Upper lobe of left lung (tissue), 6 donors: ENCODE measurements around the gene TAOK3. TPM values are rescaled to one million over a fixed set of nuclear protein-coding genes. Genes with fewer than 3 reads are reported as not detected.

Experiments used
- ATAC-seq, 2 donors: fragments of 200-7000 bp; cut with Tn5 transposase; one replicate each; pipeline ENCODE4 v1.9.1; 2022; ENCODE audit warnings: mild to moderate bottlenecking in 2 of 2, moderate library complexity in 2 of 2; ENCODE audit not compliant: low FRiP score in 2 of 2
- DNase-seq, 2 donors: peaks; one replicate each; pipeline ENCODE4 v3.0.0-alpha.2; 2019 to 2020
- H3K27ac ChIP-seq, 4 donors: fragments of 200-600 bp; sonication (generic); one replicate each; pipeline ENCODE4 v1.5.1; 2016 to 2019
- H3K27me3 ChIP-seq, 4 donors: fragments of 200-600 bp; sonication (generic); one replicate each; pipeline ENCODE4 v1.5.1; 2017 to 2019
- H3K36me3 ChIP-seq, 4 donors: fragments of 200-600 bp; sonication (generic); one replicate each; pipeline ENCODE4 v1.5.1; 2016 to 2019
- H3K4me1 ChIP-seq, 4 donors: fragments of 200-600 bp; sonication (generic); one replicate each; pipeline ENCODE4 v1.5.1; 2018 to 2019
- H3K4me3 ChIP-seq, 4 donors: fragments of 200-600 bp; sonication (generic); one replicate each; pipeline ENCODE4 v1.5.1; 2017 to 2019; ENCODE audit warnings: mild to moderate bottlenecking in 2 of 4, moderate library complexity in 1 of 4
- H3K9me3 ChIP-seq, 4 donors: fragments of 200-600 bp; sonication (generic); one replicate each; pipeline ENCODE4 v1.5.1; 2018 to 2019
- EP300 ChIP-seq, 4 donors: sonication (generic); formaldehyde crosslinking; IDR thresholded peaks; one replicate each; pipeline ENCODE4 v1.5.1; 2017; ENCODE audit warnings: antibody characterized with exemption in 4 of 4, control low read depth in 2 of 4
- POLR2A ChIP-seq, 4 donors: fragments of 450-650 bp; IDR thresholded peaks; one replicate each; pipeline ENCODE4 v1.5.1; 2016 to 2017; ENCODE audit warnings: antibody characterized with exemption in 4 of 4, mild to moderate bottlenecking in 2 of 4
- POLR2AphosphoS5 ChIP-seq, 2 donors: sonication (generic); formaldehyde crosslinking; IDR thresholded peaks; one replicate each; pipeline ENCODE4 v1.5.1; 2017; ENCODE audit warnings: antibody characterized with exemption in 2 of 2
- WGBS, 2 donors: methylation state at CpG; one replicate each; pipeline ENCODE4 v1.1.5; 2017 to 2018; 5-methylcytosine and 5-hydroxymethylcytosine counted together
- total RNA-seq, 6 donors: library from RNA; depleted of rRNA in 4 of 6; stranded (reverse); fragments of >200 nt in 4 of 6; gene quantifications; one replicate each; pipeline versions ENCODE4 v1.1.0 to v1.2.1, GENCODE V29; 2016 to 2021
- TF ChIP-seq, protein P1 (sequence below), 6 experiments: fragments of 450-650 bp in 4 of 6; fragments of 200-600 bp in 2 of 6; sonication (generic) in 2 of 6; IDR thresholded peaks; one replicate each; pipeline ENCODE4 v1.5.1; 2016 to 2019; ENCODE audit warnings: antibody characterized with exemption in 6 of 6
- donor health status: DM: no; HTN: no; CAD: no; lungs with moderate emphysema.
- donor health status: DM: no; HTN: yes; CAD: no; lungs with severe emphysema.

The TAOK3 gene
- total RNA-seq, 6 donors from 2014 or later = 49.7 to 111 (median 67.8) TPM

DNA sequence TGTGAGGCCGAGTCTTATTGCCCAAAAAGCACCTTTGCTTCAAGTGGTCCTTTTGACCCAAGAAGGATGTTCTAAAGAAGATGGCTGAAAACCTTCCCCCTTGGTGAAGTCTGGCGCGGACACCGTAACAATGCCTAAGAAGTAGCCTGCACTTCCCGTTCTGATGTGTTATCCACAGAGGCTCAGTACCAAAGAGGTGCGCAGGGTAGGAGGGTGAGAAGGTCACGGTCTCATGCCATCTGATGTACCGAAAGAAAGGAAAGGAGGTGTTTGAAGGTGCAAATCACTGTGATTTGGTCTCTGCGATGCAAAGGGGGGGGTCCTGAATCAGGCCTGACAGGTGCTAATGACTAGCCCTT lies 226.9 kb downstream of the TAOK3 start:
- peaks cover 14 to 88% (median 52%) of the 10 kb centered on the region in 4 donors for H3K36me3 ChIP-seq
- H3K4me1 ChIP-seq = no peaks in the 10 kb centered on the region
- H3K27me3 ChIP-seq = no peaks in the 10 kb centered on the region
- 87 to 89% methylated on average over 9 of the region's 9 CpGs for WGBS, 2 donors
- H3K27ac ChIP-seq = no peak overlapping the region
- H3K4me3 ChIP-seq = no peak overlapping the region
- no peak for ATAC-seq
- no peaks in the 10 kb centered on the region for H3K9me3 ChIP-seq
- TF ChIP-seq POLR2A (IDR thresholded peaks at IDR 0.05) = no peak
- no peak for DNase-seq

DNA sequence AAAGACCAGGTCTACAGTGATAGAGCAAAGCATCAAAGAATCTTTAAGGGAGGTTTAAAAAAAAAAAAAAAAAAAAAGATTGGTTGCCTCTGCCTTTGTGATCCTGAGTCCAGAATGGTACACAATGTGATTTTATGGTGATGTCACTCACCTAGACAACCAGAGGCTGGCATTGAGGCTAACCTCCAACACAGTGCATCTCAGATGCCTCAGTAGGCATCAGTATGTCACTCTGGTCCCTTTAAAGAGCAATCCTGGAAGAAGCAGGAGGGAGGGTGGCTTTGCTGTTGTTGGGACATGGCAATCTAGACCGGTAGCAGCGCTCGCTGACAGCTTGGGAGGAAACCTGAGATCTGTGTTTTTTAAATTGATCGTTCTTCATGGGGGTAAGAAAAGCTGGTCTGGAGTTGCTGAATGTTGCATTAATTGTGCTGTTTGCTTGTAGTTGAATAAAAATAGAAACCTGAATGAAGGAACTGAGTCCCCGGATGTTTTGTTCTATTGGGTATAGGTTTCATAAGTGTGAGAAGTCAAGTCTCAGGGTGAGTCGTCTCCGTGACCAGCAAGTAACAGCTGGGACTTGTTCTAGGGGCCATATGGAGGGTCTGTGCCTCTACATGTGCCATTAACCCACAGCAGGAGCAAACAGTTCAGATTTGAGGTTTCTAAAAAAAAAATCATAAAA lies 227.5 kb downstream of the TAOK3 start:
- DNase-seq (no peak), ATAC-seq (no peak)
- Histone ChIP-seq H3K4me3 (no peak overlapping the region), H3K4me1 (no peaks in the 10 kb centered on the region), H3K9me3 (no peaks in the 10 kb centered on the region), H3K27ac (no peak overlapping the region), H3K36me3 (peaks cover 15 to 91% (median 55%) of the 10 kb centered on the region in 4 donors), H3K27me3 (no peaks in the 10 kb centered on the region)
- 86 to 88% methylated on average over 7 of the region's 7 CpGs for WGBS, 2 donors
- TF ChIP-seq POLR2A (IDR thresholded peaks at IDR 0.05) = no peak
- no peak for TF ChIP-seq POLR2AphosphoS5 (IDR thresholded peaks at IDR 0.05)
- TF ChIP-seq EP300 (IDR thresholded peaks at IDR 0.05) = no peak
- TF ChIP-seq, protein P1, sequence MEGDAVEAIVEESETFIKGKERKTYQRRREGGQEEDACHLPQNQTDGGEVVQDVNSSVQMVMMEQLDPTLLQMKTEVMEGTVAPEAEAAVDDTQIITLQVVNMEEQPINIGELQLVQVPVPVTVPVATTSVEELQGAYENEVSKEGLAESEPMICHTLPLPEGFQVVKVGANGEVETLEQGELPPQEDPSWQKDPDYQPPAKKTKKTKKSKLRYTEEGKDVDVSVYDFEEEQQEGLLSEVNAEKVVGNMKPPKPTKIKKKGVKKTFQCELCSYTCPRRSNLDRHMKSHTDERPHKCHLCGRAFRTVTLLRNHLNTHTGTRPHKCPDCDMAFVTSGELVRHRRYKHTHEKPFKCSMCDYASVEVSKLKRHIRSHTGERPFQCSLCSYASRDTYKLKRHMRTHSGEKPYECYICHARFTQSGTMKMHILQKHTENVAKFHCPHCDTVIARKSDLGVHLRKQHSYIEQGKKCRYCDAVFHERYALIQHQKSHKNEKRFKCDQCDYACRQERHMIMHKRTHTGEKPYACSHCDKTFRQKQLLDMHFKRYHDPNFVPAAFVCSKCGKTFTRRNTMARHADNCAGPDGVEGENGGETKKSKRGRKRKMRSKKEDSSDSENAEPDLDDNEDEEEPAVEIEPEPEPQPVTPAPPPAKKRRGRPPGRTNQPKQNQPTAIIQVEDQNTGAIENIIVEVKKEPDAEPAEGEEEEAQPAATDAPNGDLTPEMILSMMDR (IDR thresholded peaks at IDR 0.05) = no peak

DNA sequence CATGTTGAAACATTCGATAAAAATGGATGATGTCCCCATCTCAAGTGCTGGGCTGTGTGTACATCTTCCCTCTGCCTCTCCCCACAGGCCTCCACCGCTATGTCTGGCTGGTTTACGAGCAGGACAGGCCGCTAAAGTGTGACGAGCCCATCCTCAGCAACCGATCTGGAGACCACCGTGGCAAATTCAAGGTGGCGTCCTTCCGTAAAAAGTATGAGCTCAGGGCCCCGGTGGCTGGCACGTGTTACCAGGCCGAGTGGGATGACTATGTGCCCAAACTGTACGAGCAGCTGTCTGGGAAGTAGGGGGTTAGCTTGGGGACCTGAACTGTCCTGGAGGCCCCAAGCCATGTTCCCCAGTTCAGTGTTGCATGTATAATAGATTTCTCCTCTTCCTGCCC lies 228.2 kb downstream of the TAOK3 start:
- Histone ChIP-seq H3K4me3 (no peak overlapping the region), H3K27ac (no peak overlapping the region), H3K9me3 (no peaks in the 10 kb centered on the region), H3K36me3 (peaks cover 20 to 92% (median 62%) of the 10 kb centered on the region in 4 donors), H3K4me1 (peaks cover 0 to 3% (median 0%) of the 10 kb centered on the region in 4 donors), H3K27me3 (no peaks in the 10 kb centered on the region)
- DNase-seq (no peak), ATAC-seq (no peak)
- TF ChIP-seq POLR2A (IDR thresholded peaks at IDR 0.05) (no peak), EP300 (IDR thresholded peaks at IDR 0.05) (no peak), POLR2AphosphoS5 (IDR thresholded peaks at IDR 0.05) (no peak)
- TF ChIP-seq, protein P1 (IDR thresholded peaks at IDR 0.05) = no peak
- WGBS, 2 donors = 94 to 98% methylated on average over 7 to 13 of the region's 13 CpGs

DNA sequence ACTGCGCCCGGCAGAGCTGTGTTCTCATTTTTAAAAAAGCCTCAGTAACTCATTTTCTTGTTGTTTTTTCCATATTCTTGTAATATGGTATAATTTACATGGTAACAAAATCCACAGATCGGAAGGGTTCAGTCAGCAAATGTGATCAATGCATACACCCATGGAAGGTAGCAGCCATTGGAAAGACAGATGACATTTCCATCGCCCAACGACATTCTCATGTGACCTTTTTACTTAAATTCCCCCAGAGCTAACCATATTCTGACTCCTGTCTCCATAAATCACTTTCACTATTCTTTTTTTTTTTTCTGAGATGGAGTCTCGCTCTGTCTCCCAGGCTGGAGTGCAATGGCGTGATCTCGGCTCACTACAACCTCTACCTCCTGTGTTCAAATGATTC lies 231.9 kb downstream of the TAOK3 start:
- TF ChIP-seq POLR2A (IDR thresholded peaks at IDR 0.05) = no peak
- TF ChIP-seq EP300 (IDR thresholded peaks at IDR 0.05) = no peak
- TF ChIP-seq, protein P1 (IDR thresholded peaks at IDR 0.05) = no peak
- no peak for TF ChIP-seq POLR2AphosphoS5 (IDR thresholded peaks at IDR 0.05)
- Histone ChIP-seq H3K4me1 (peaks cover 9 to 24% (median 19%) of the 10 kb centered on the region in 4 donors), H3K27ac (no peak overlapping the region), H3K27me3 (no peaks in the 10 kb centered on the region), H3K36me3 (peaks cover 20 to 79% (median 56%) of the 10 kb centered on the region in 4 donors), H3K9me3 (no peaks in the 10 kb centered on the region), H3K4me3 (no peak overlapping the region)
- DNase-seq (no peak), ATAC-seq (no peak)
- 95 to 97% methylated on average over 8 of the region's 8 CpGs for WGBS, 2 donors

DNA sequence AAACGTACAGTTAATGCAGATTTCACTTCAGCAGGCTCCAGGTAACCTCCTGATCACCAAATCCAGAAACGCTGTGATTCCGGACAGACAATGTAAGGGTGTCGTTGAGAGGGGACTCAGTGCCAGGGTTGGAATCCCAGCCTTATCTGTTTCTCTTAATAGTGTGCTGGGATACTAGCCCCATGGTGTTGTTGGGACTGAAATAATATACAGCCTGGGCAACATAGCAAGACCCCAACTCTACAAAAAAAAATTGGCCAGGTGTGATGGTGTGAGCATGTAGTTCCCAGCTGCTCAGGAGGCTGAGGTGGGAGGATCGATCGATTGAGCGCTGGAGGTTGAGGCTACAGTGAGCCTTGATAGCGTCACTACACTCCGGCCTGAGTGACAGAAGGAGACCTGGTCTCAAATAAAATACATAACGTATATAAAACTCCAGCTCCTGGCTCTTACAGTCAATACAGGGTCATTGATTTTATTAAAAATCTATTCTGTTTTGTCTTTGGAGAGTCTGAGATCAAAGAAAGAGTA lies 235.5 kb downstream of the TAOK3 start:
- H3K4me3 ChIP-seq = peak overlapping the region in 3 of 4 donors; percentile 86 to 98 (median 93)
- peak overlapping the region; percentile 88 to 90 (median 90) for H3K27ac ChIP-seq
- ATAC-seq (no peak), DNase-seq (no peak)
- H3K36me3 ChIP-seq = peaks cover 14 to 45% (median 29%) of the 10 kb centered on the region in 4 donors
- H3K4me1 ChIP-seq = peaks cover 9 to 30% (median 25%) of the 10 kb centered on the region in 4 donors
- 75 to 77% methylated on average over 10 of the region's 10 CpGs for WGBS, 2 donors
- TF ChIP-seq, protein P1 (IDR thresholded peaks at IDR 0.05) = no peak
- no peak for TF ChIP-seq POLR2A (IDR thresholded peaks at IDR 0.05)
- no peak for TF ChIP-seq EP300 (IDR thresholded peaks at IDR 0.05)
- TF ChIP-seq POLR2AphosphoS5 (IDR thresholded peaks at IDR 0.05) = no peak
- no peaks in the 10 kb centered on the region for H3K9me3 ChIP-seq
- no peaks in the 10 kb centered on the region for H3K27me3 ChIP-seq
